Measurements from ENCODE around the gene TNFSF18. TPM values are rescaled to one million over a fixed set of nuclear protein-coding genes. Genes with fewer than 3 reads are reported as not detected.
A peak's percentile ranks its signal among the peaks of the same experiment; 100 is the strongest.

The TNFSF18 gene
- total and polyA plus RNA-seq, 2 of the 4 experiments (the other 2 are of a cell fraction), result 0.12 to 0.18 TPM

DNA sequence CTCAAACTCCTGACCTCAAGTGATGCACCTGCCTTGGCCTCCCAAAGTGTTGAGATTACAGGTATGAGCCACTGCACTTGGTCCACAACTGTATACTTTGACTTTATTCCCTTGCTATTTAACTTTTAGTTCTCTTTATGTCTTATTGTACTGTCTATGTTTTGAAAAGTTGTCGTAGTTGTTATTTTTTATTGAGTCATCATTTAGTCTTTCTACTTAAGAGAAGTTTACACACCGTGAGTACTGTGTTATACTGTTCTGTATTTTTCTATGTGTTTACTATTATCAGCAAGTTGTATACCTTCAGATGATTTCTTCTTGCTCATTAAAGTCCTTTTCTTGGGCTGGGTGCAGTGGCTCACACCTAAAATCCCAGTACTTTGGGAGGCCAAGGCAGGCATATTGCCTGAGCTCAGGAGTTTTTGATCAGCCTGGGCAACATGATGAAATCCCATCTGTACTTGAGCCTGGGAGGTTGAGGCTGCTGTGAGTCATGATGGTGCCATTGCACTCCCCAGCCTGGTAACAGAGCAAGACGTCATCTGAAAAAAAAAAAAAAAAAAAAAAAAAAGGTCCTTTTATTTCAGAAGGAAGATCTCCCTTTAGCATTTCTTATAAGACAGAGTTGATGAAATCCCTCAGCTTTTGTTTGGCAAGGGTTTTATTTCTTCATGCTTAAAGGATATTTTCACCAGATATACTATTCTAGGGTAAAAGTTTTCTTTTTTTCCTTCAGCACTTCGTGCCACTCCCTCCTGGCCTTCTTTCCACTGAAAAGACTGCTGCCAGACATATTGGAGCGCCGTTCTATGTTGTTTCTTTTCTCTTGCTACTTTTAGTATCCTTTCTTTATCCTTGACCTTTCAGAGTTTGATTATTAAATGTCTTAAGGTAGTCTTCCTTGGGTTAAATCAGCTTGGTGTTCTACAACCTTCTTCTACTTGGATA is 47.6 kb downstream of the TNFSF18 start:
- H3K14ac ChIP-seq (replicated peaks; ENCODE audit: low read depth, low read length), result peak overlapping the region; percentile 58; the same call in 1 of the 2 replicates
- no peaks in the 10 kb centered on the region for H3K36me3 ChIP-seq (ENCODE audit: control insufficient read depth, insufficient read depth, low read length)
- no CpG with 5 or more reads among the region's 6 CpGs for WGBS, 2 experiments (ENCODE audit: extremely low coverage in 2 of 2, insufficient read length in 1 of 2)
- no peaks in the 10 kb centered on the region for H4K20me1 ChIP-seq (ENCODE audit: insufficient read depth, low read length)
- H2AFZ ChIP-seq (replicated peaks; ENCODE audit: low read length, poor library complexity), result no peak overlapping the region
- in situ Hi-C loops (cut with MboI; ENCODE audit: low sequenced_read_pairs), result no loop called here
- H2BK20ac ChIP-seq (ENCODE audit: low read depth, low read length), result peak overlapping the region; percentile 61; the same call in 1 of the 2 replicates
- no peak overlapping the region for H3K18ac ChIP-seq (ENCODE audit: low read depth, low read length)
- H3K79me1 ChIP-seq (ENCODE audit: low read depth in 1 of 2, low read length in 2 of 2), result no peaks in the 10 kb centered on the region
- DNase-seq (peak; percentile 80), ATAC-seq (ENCODE audit: low read depth) (peak; percentile 71)
- ChIA-PET POLR2A (ENCODE audit: unreplicated experiment) (no interaction called here), CTCF (no interaction called here)
- no peak overlapping the region for H3K4me2 ChIP-seq (ENCODE audit: low read depth, low read length)
- no peak overlapping the region for H3K4me3 ChIP-seq (ENCODE audit: insufficient read depth, low read depth, low read length)
- no peak overlapping the region for H3K23ac ChIP-seq (ENCODE audit: low read depth, low read length)
- peak overlapping the region; percentile 42; the same call in 1 of the 3 replicates for H2BK15ac ChIP-seq (ENCODE audit: low read depth, low read length)
- no peaks in the 10 kb centered on the region for H3K27me3 ChIP-seq (ENCODE audit: control insufficient read depth, insufficient read depth, low read length)
- peak overlapping the region; percentile 47 for H2BK120ac ChIP-seq (ENCODE audit: low read depth, low read length)
- intact Hi-C loops (cut with micrococcal nuclease), result no loop called here
- H3K4ac ChIP-seq (ENCODE audit: low read depth, low read length), result peak overlapping the region; percentile 78
- H2BK5ac ChIP-seq (ENCODE audit: low read depth, low read length, poor library complexity, severe bottlenecking), result peak overlapping the region; percentile 17
- no peak overlapping the region for H3K27ac ChIP-seq (ENCODE audit: insufficient read depth, low read length)
- H3K9ac ChIP-seq (ENCODE audit: low read depth, low read length), result no peak overlapping the region
- H2AK5ac ChIP-seq (ENCODE audit: low read depth, low read length), result no peak overlapping the region
- peak overlapping the region; percentile 28; the same call in 1 of the 2 replicates for H4K91ac ChIP-seq (ENCODE audit: insufficient read depth, low read depth, low read length)
- H4K5ac ChIP-seq (ENCODE audit: low read depth, low read length), result no peak overlapping the region
- BruUV-seq (replicated peaks), result no TSS peak
- H4K8ac ChIP-seq (ENCODE audit: low read depth in 2 of 2, low read length in 2 of 2), result peak overlapping the region in 1 of 2 experiments; percentile 61; a peak in 1 of 4 replicates
- no peaks in the 10 kb centered on the region for H3K9me3 ChIP-seq (ENCODE audit: control insufficient read depth, insufficient read depth, low read length)
- no peak overlapping the region for H3K56ac ChIP-seq (ENCODE audit: extremely low read depth, insufficient read depth, low read length)
- no peaks in the 10 kb centered on the region for H3K9me1 ChIP-seq (ENCODE audit: insufficient read depth, low read length)
- peaks cover 4% of the 10 kb centered on the region; the same call in 1 of the 2 replicates for H3K4me1 ChIP-seq (ENCODE audit: control insufficient read depth, insufficient read depth, low read length)
- TF ChIP-seq, protein P1, sequence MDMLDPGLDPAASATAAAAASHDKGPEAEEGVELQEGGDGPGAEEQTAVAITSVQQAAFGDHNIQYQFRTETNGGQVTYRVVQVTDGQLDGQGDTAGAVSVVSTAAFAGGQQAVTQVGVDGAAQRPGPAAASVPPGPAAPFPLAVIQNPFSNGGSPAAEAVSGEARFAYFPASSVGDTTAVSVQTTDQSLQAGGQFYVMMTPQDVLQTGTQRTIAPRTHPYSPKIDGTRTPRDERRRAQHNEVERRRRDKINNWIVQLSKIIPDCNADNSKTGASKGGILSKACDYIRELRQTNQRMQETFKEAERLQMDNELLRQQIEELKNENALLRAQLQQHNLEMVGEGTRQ (IDR thresholded peaks at IDR 0.05; ENCODE audit: low read depth, low read length), result no peak
- TF ChIP-seq CEBPB (IDR thresholded peaks at IDR 0.05; ENCODE audit: low read depth, low read length), result peak; percentile 74
- no peak overlapping the region for H2AK9ac ChIP-seq (replicated peaks; ENCODE audit: low read depth, low read length, poor library complexity)
- dilution Hi-C loops (cut with HindIII; ENCODE audit: low sequenced_read_pairs, unreplicated experiment), result no loop called here
